Rectal smooth muscle tissue (tissue), 1 donor: ENCODE measurements around the gene HOXD9.

Source experiments
- H3K27ac ChIP-seq: one replicate; pipeline ENCODE4 v1.7.0; 2013; ENCODE audit warnings: low read depth, low read length, inconsistent platforms
- H3K27me3 ChIP-seq: one replicate; pipeline ENCODE4 v1.7.0; 2013; ENCODE audit warnings: low read length; ENCODE audit not compliant: control insufficient read depth, insufficient read depth
- H3K36me3 ChIP-seq: one replicate; pipeline ENCODE4 v1.7.0; 2013; ENCODE audit warnings: low read length; ENCODE audit not compliant: control insufficient read depth, insufficient read depth
- H3K4me1 ChIP-seq: one replicate; pipeline ENCODE4 v1.7.0; 2013; ENCODE audit warnings: low read length; ENCODE audit not compliant: control insufficient read depth, insufficient read depth
- H3K4me3 ChIP-seq: one replicate; pipeline ENCODE4 v1.7.0; 2013; ENCODE audit warnings: low read length
- H3K9ac ChIP-seq: one replicate; pipeline ENCODE4 v1.7.0; 2013; ENCODE audit warnings: low read length

Gene HOXD9

DNA sequence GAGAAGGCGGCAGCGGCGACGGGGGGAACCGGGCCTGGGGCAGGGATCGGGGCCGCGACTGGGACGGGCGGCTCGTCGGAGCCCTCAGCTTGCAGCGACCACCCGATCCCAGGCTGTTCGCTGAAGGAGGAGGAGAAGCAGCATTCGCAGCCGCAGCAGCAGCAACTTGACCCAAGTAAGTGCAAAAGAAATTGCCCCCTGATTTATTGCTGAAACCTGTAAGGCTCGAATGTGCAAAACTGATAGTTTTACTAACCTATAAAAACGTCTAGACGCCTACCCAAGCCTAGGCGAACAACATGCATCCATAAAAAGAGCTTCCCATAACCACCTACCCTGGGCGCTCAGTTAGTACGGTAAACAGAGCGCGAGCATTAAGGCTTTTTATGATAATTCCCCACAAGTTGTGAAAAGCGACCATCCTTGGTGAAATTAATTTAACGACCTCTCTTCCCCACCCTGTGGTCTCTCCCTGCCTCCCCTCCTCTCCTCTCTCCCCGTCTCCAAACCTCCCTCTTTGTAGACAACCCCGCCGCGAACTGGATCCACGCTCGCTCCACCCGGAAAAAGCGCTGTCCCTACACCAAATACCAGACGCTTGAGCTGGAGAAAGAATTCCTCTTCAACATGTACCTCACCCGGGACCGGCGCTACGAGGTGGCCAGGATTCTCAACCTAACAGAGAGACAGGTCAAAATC lies 1.0 kb downstream of the HOXD9 start:
- Histone ChIP-seq H3K9ac (no peak overlapping the region), H3K27me3 (peaks cover 12% of the 10 kb centered on the region), H3K27ac (peak overlapping the region; percentile 75), H3K4me3 (peak overlapping the region; percentile 75), H3K4me1 (no peaks in the 10 kb centered on the region), H3K36me3 (no peaks in the 10 kb centered on the region)

DNA sequence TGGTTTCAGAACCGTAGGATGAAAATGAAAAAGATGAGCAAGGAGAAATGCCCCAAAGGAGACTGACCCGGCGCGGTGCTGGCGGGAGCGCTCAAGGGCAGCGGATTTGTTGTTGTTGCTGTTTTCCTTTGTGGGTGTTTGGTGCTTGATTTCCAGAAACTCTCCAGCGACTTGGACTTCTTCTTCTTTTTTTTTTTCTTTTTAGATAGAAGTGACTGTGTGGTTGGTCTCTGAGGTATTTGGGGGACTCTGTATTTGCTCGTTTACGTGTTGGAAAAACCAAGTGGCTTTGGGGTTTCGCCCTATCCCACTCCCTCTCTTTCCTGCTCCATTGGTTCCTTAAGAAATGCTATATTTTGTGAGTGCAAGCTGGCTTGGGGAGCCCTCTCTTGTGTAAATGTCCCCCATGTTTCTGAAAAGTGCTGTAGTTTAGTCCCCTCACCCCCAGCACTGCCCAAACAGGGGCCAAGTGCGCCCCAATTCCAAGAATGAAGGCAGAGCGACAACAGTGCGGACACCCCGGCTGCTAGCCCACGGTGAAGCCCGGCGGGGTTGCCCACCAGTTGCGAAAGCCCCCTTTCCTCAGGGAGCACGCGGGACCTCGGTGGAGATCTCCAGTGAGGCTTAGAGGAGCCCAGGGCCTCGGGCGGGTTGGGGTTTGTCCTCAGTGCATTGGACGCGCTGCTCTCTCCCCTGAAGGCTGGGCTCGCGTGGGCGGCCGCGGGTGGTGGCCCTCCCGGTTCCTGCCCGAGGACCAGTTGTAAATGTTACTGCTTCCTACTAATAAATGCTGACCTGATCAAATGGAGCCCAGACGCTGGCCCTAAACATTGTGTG lies 1.8 kb downstream of the HOXD9 start:
- Histone ChIP-seq H3K36me3 (no peaks in the 10 kb centered on the region), H3K4me3 (peak overlapping the region; percentile 75), H3K27me3 (peaks cover 17% of the 10 kb centered on the region), H3K9ac (no peak overlapping the region), H3K4me1 (no peaks in the 10 kb centered on the region), H3K27ac (no peak overlapping the region)

DNA sequence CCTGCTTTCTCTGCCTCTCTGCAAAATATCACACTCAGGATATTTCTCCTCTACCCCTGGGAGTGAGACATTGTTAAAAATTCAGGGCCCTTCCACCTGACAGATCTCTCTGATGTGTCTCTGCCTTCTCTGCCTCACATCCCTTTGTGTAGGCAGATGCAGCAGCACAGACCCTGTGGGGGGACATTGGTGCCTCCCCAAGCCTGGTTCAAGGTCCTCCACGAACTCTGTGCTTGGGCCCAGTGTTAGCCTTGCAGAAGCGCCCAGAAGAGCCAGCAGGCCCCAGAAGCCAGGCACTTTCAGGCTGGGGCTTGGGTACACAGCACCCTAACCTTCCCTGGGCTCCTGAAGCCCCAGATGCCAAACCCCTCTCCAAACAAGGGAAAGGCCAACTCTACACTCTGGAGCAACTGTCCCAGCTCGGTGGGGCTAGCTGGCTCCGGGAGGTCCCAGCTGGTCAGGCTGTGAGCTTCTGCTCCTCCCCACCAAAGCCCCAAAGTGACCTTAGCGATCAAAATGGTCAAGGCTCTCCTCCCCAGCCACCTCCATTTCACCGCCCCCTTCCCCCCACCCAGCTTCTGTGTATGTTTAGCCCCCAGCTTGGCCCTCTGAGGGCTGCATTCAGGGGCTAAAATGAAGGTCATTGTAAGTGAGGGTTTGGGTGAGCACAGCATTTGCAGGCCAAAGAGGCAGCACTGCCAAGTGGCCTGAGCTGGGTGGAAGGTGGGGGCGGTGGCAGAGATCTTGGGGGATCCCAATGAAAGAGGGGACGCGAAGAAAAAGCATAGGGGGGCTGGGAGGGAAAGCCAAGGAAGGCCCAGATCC lies 2.6 kb downstream of the HOXD9 start:
- peaks cover 17% of the 10 kb centered on the region for H3K27me3 ChIP-seq
- no peak overlapping the region for H3K9ac ChIP-seq
- no peaks in the 10 kb centered on the region for H3K36me3 ChIP-seq

DNA sequence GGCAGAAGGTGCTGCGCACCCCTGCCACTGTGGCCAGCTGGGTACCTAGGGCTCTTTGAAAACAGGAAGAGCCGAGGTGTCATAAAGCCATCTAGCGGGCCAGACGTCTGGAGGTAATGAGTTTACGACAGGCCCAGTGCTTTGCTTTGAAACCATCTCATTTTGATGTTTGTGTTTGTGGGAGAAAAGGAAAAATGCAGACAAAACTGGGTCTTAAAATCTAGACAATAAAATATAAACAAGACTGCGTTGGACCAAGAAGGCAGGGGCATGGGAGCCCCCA lies 3.2 kb downstream of the HOXD9 start:
- H3K4me3 ChIP-seq, result no peak overlapping the region
- no peak overlapping the region for H3K27ac ChIP-seq
- H3K4me1 ChIP-seq, result no peaks in the 10 kb centered on the region
- H3K27me3 ChIP-seq, result peaks cover 14% of the 10 kb centered on the region
- no peaks in the 10 kb centered on the region for H3K36me3 ChIP-seq
- H3K9ac ChIP-seq, result no peak overlapping the region

More for the DNA sequence above, 2.6 kb downstream of the HOXD9 start:
- Histone ChIP-seq H3K27ac (no peak overlapping the region), H3K4me3 (no peak overlapping the region), H3K4me1 (no peaks in the 10 kb centered on the region)

DNA sequence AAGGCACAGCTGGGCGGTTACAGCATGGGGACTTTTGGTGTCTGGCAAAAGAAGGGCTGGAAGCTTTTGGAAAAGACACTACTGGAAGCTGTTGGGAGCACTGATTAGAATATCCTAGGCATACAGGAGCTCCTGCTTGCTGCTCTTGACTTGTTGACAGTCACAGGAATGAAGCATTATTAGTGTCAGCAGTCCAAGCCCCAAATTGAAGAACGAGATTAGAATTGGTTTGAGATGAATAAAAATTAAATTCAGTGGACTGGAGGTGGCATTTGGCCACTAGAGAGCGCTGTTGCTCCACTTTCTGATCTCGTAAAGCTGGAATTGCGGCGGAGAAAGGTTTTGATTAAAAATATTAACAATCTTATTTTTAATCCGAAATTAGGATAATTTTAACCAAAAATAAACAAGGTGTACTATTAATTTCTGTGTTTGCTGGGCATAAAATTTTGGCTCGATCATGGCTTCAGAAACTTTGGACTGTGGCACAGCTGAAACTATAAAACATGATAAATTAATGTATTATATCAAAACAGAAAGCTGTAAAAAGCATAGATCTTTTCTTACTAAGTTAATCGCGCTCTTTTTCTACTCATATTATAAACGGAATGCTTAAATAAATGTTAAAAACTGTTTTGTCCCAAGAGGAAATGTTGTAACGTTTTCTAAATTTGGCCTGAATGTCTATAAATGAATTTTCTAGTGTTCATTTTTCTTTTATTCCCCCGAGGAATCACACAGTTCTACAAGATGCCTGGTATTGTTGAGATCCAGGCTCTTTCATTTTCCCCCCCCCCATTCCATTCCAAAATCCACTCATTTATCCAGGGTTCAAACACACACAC lies 4.6 kb downstream of the HOXD9 start:
- H3K4me3 ChIP-seq, result no peak overlapping the region
- H3K9ac ChIP-seq, result no peak overlapping the region
- H3K4me1 ChIP-seq, result peaks cover 4% of the 10 kb centered on the region
- no peak overlapping the region for H3K27ac ChIP-seq
- peaks cover 14% of the 10 kb centered on the region for H3K27me3 ChIP-seq
- H3K36me3 ChIP-seq, result no peaks in the 10 kb centered on the region

DNA sequence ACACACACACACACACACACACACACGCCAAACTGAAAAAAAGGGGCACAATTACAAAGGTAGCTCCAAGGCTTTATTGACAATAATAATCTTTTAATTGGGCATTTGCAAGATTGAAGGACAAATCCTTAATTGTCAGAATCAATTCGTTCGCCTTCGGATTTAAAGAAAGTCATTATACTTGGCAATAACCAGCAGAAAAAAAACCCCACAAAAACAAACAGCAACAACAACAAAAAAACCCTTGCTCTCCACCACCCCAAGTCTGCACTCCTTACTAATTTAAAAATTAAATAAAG lies 5.2 kb downstream of the HOXD9 start:
- Histone ChIP-seq H3K9ac (no peak overlapping the region), H3K36me3 (no peaks in the 10 kb centered on the region), H3K4me1 (peaks cover 4% of the 10 kb centered on the region), H3K27ac (no peak overlapping the region), H3K4me3 (no peak overlapping the region), H3K27me3 (peaks cover 14% of the 10 kb centered on the region)

DNA sequence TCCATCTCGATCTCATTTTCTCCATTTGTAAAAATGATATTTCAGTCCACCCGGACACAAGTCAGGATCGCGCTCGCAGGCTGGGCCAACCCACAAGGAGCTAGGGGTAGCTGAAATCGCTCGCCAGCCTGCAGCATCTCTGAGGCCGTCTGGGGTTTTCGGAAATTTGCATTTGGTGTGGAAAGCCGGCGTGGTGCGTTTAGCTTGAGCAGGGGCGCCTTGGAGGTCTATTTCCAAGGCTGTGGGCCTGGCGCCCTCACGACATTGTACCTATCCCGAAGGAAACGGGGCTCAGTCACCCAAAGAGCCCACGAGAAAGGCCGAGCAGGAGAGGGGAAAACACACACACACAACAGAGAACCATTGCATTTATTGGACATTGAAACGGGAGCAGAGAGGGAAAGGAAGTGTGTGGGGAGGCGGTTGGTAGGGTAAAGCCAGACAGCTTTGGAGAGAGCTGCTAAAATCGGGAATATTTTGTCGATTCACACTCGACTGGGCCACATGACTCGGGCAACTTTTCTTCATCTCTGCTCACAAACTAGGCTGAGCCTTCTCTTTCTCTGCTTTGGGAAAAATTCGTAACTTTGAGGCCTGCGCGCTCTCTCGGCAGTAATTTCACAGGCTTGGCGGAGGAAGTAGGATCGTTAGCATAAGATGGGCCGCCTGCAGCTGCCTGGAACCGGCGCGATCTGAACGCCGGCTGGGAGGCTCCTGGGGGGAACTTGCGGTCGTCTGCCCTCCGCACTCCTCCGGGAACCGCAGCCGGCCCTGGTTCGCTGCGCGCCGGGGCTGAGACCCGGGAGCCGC lies 5.9 kb downstream of the HOXD9 start:
- H3K4me3 ChIP-seq, result peak overlapping the region; percentile 71
- peak overlapping the region; percentile 91 for H3K27ac ChIP-seq
- peaks cover 5% of the 10 kb centered on the region for H3K4me1 ChIP-seq
- no peaks in the 10 kb centered on the region for H3K36me3 ChIP-seq
- peak overlapping the region; percentile 1 for H3K9ac ChIP-seq
- peaks cover 11% of the 10 kb centered on the region for H3K27me3 ChIP-seq

DNA sequence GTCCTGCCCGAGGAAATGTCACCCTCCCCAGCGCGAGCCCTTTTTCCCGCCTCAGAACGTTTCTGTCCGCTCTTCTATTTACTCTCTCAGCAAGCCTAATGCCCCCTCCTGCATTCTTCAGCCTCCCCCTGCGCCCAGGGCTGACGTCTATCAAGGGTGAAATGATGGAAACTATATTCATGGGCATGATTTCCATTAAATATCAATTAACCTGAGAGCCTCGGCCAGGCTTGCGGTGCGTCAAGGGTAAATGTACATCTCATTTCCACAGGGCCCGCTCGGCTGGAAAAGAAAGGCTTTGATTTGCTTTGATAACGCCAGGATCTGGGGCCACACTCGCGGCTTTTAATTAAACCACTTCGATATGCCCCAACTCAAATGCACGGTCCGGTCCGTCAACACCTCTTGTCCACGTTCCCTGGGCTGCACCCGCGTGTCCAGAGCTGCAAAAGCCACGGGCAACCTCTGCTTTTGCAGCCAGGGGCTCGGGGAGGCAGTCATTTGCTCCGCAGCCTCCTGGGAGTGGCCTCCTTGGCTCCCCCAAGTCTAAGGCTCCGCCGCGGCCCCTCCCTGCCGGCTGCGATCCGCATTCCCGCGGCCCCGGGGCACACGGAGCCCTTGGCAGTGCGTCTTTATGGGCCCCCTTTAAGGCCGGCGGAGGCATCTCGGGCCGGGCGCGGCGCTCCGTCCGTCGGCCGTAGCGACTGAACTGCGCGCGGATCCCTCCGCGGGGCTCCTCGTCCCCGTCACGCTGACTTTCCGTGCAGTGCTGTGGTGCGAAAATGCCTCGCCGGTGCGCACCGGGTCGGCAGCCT lies 6.7 kb downstream of the HOXD9 start, which contains the start of gene HOXD8:
Gene HOXD8, plus strand, starts transcription at position 724 of the 815 bp plus-strand sequence. CDS start 662 bp downstream, outside the sequence.
- Histone ChIP-seq H3K36me3 (no peaks in the 10 kb centered on the region), H3K4me3 (peak within 1 kb of the TSS; percentile 71), H3K27ac (peak within 1 kb of the TSS; percentile 91), H3K27me3 (peaks cover 8% of the 10 kb centered on the region), H3K4me1 (peaks cover 6% of the 10 kb centered on the region), H3K9ac (peak within 1 kb of the TSS; percentile 14)

DNA sequence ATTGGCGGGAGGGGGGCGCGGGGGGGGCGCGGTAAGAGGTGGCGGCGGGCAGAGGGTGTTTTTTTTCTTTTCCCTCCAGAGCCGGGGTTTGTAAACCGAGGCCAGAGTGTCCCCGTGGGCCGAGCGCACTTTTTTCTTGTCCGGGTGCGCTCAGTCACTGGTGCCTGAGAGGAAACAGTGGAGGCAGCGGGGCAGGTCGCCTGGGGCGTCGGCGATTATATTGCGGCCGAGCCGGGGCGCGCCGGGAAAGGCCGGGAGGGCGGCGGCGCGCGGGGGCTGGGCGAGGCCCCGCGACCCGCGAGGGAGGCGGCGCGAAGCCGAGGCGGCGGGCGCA lies 7.3 kb downstream of the HOXD9 start:
- Histone ChIP-seq H3K27me3 (peaks cover 5% of the 10 kb centered on the region), H3K27ac (peak overlapping the region; percentile 91), H3K4me1 (peaks cover 6% of the 10 kb centered on the region), H3K9ac (no peak overlapping the region), H3K36me3 (no peaks in the 10 kb centered on the region), H3K4me3 (peak overlapping the region; percentile 71)

DNA sequence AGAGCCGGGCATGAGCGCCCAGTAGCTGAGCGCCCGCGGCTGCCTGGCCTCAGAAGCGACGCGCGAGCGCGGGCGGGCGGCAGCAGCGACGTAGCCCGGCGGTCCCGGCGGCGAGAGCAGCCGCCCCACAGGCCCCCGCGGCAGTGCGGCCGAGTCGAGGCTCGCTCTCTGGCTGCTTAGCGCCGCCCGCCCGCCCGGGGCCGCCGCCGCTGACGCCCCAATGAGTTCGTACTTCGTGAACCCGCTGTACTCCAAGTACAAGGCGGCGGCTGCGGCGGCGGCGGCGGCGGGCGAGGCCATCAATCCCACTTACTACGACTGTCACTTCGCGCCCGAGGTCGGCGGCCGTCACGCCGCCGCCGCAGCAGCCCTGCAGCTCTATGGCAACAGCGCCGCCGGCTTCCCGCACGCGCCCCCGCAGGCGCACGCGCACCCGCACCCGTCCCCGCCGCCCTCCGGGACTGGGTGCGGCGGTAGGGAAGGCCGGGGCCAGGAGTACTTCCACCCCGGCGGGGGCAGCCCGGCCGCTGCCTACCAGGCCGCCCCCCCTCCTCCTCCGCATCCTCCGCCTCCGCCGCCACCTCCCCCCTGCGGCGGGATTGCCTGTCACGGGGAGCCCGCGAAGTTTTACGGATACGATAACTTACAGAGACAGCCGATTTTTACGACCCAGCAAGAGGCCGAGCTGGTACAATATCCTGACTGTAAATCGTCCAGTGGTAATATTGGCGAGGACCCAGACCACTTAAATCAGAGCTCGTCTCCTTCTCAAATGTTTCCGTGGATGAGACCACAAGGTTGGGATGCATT lies 7.8 kb downstream of the HOXD9 start:
- Histone ChIP-seq H3K4me3 (peak overlapping the region; percentile 71), H3K36me3 (no peaks in the 10 kb centered on the region), H3K27me3 (peaks cover 5% of the 10 kb centered on the region), H3K9ac (no peak overlapping the region), H3K4me1 (peaks cover 6% of the 10 kb centered on the region), H3K27ac (peak overlapping the region; percentile 91)
